NCI-H2227 treated with DMSO at 0.1 percent for 48 hours (cell line): ENCODE results near the gene FLRT3.

Experiments
- DNase-seq: peaks from one replicate; lab custom pipeline; 2025; lab: John Stamatoyannopoulos, UW

The FLRT3 gene

DNA sequence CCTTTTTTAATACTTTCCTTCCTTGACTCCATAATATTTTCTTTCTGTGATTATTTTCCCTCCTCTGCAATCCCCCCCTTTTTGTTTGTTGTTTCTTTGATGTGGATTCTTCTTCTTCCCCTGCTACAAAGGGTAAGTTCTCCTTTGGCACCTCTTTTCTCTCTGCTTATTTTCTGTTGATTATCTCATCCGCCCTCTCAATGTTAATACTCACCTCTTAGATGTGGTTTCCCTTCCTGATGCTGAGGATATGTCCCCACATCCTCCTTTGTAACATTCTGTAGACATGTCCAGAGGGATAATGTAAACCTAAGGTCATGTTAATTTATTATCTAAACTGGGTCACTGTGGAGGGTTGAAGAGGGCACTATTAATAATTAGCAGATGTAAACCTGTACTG is 17.7 kb downstream of the FLRT3 start:
- no peak for DNase-seq

GRCh38 chr20:14313341-14314020 is 23.9 kb downstream of the FLRT3 start:
- no peak for DNase-seq

DNA sequence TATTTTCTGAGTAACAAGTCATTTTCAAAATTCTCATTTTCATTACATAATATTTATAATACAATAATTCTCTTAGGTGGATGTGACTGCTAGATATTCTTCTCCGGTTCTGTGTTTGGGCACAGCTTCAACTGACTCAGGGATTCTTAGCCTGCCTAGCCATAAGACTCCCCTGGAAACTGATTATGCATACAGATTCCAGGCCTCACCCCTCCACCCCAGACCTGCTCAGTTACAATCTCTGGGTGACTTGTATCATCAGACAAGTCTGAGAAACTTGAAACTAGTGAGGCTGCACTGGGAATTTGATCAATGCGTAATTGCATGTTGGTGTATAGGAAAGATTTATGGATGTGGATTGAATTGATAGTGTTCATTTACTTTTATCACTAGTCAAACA is 25.4 kb downstream of the FLRT3 start:
- DNase-seq: no peak

DNA sequence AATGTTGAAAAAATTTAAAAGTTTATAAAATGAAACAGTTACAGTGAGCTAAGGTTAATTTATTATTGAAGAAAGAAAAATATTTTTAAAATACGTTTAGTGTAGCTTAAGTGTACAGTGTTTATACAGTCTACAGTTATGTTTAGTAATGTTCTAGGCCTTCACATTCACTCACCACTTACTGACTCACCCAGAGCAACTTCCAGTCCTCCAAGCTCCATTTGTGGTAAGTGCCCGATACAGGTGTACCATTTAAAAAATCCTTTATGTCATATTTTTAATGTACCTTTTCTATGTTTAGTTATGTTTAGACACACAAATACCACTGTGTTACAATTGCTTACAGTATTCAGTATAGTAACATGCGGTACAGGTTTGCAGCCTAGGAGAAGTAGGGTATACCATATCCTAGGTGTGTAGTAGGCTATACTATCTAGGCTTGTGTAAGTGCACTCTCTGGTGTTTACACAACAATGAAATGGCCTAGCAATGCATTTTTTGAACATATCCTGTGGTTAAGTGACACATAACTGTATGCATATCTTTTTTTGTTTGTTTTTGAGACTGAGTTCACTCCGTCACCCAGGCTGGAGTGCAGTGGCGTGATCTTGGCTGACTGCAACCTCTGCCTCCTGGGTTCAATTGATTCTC is 26.3 kb downstream of the FLRT3 start:
- no peak for DNase-seq

- DNase-seq: no peak
Observed at GRCh38 chr20:14307956-14308355, 29.5 kb downstream of the FLRT3 start.

DNA sequence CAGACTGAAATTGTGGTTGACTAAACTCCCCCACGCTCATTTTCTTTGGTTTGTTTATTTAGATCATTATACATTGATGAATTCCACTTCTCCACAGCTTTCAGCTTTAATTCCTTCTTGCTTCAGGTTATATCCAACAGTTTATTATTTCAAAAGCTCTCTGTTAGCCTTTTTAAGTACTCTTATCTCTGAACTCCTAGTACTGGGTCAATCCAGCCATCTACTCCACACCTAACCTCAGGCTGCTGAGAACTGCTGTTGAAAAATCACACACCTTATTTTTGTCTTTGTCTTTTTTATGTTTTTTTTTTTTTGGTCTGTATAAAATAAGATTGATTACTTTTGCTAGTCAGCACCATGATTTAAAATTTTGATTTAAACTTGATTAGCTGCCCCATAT is 32.9 kb downstream of the FLRT3 start:
- DNase-seq: no peak

GRCh38 chr20:14303651-14304050 is 33.8 kb downstream of the FLRT3 start:
- no peak for DNase-seq

DNA sequence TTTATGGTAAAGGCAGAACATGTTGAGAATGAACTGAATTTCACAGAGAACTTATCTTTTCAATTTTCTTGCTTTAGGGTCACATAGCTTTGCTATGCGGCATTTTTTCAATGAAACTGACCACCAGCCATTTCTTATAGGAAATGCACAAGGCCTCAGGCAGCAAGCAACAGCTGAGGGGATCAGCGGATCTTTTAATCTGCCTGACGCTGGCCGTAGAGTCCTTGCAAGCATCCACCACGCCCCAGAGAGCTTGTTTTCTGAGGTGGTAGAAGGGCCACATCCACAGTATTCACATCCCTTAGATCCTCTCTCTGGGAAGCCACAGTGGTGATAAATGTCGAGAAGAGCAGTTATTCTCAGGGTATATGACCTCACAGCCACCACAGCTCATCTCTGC is 34.3 kb downstream of the FLRT3 start:
- no peak for DNase-seq

GRCh38 chr20:14299831-14300230 is 37.6 kb downstream of the FLRT3 start:
- no peak for DNase-seq

DNA sequence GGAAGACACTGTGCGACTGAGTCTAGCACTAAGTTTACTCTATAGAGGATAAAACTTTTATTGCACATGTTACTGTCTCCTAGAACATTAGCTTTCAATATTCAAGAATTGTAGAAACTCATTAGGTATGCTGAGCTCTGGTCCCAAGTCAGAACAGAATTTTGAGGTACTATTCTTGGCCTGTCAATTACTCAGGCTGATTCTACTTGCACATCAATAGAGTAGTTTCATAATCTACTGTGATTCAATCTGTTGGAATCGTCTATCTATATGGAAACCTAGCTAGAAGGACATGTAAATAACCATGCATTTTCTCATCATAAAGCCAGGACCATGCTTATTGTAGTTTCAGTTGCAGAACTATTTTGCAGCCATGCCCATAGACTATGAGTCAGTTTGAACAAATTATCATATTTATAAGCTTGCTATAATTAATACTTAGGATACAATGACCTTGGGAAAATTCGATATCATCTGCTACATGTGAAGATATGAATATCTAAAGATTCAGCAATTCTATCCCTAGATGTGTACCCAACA is 41.6 kb downstream of the FLRT3 start:
- DNase-seq: no peak

DNA sequence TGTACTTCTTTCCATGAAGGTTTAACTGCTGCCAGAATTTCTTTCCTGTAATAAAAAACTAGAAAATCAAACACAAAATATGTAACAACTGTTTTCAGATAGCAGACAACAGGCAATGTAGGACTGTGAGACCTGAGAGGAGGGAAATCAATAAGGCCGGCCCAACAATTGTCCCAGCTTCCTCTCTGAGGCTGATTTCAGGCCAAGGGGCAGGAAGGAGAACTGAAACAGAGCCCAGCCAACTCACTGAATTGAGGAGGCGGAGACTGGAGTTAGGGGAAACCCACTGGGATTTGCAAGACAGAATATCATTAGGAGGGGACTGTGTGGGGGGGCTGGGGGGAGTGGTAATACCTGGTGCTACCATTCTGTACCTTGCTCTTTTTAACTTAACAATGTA is 42.2 kb downstream of the FLRT3 start:
- DNase-seq: no peak

- DNase-seq: no peak
Observed at GRCh38 chr20:14291502-14291901, 45.9 kb downstream of the FLRT3 start.

- no peak for DNase-seq
Observed at GRCh38 chr20:14288341-14289330, 48.8 kb downstream of the FLRT3 start.

- DNase-seq: no peak
Observed at GRCh38 chr20:14284443-14284842, 53.0 kb downstream of the FLRT3 start.

- no peak for DNase-seq
Observed at GRCh38 chr20:14282140-14282539, 55.3 kb downstream of the FLRT3 start.
